Thoracic aorta endothelial cell (primary cell): ENCODE results near the gene SNX25. TPM values are rescaled to one million over a fixed set of nuclear protein-coding genes. Genes with fewer than 3 reads are reported as not detected.

Experiments
- total RNA-seq: library from RNA; depleted of rRNA; stranded (reverse); fragments of >200 nt; gene quantifications from 2 replicates; pipeline ENCODE4 v1.2.3, GENCODE V29; 2012

Gene SNX25
- 39.0 and 41.9 TPM in 2 replicates for total RNA-seq

GRCh38 chr4:185209031-185209851 lies at the start of gene SNX25:
TSS of gene SNX25 (plus strand) at chr4:185209598. CDS start at chr4:185209827, 229 bp downstream.

GRCh38 chr4:185203486-185204237 lies 5.7 kb upstream of the SNX25 start, which contains the start of gene CFAP97:
TSS of gene CFAP97 (minus strand) at chr4:185204000. CDS start at chr4:185191196, 12,804 bp downstream.

GRCh38 chr4:185395238-185395955 lies 186.0 kb downstream of the SNX25 start, which contains the start of gene LRP2BP:
TSS of gene LRP2BP (minus strand) at chr4:185395924. CDS start at chr4:185378186, 17,738 bp downstream.

GRCh38 chr4:185396724-185397385 lies 187.5 kb downstream of the SNX25 start, which contains the start of gene ANKRD37:
TSS of gene ANKRD37 (plus strand) at chr4:185396841. CDS start at chr4:185396924, 83 bp downstream.

Other genes with a start within 250 kb of the SNX25 start
- not detected in 2 replicates for gene HELT, start 191.1 kb upstream of the SNX25 start, total RNA-seq
- 7.3 and 12.2 TPM in 2 replicates for gene SLC25A4, start 66.3 kb upstream of the SNX25 start, total RNA-seq
- 44.7 and 57.2 TPM in 2 replicates for gene CFAP97, start 5.6 kb upstream of the SNX25 start, total RNA-seq
- gene LRP2BP, start 186.3 kb downstream of the SNX25 start, total RNA-seq = 0.53 and 0.57 TPM in 2 replicates
- 8.1 and 9.6 TPM in 2 replicates for gene ANKRD37, start 187.2 kb downstream of the SNX25 start, total RNA-seq
- 40.8 and 40.9 TPM in 2 replicates for gene UFSP2, start 216.4 kb downstream of the SNX25 start, total RNA-seq